IgD-negative memory B cell (primary cell): Measurements from ENCODE around the gene STK39. TPM values are rescaled to one million over a fixed set of nuclear protein-coding genes. Genes with fewer than 3 reads are reported as not detected.
A peak's percentile ranks its signal among the peaks of the same experiment; 100 is the strongest.

Experiments used
- H3K27ac Mint-ChIP-seq, 3 donors: one replicate each; pipeline ENCODE4 v1.8.0; 2020 to 2022; ENCODE audit warnings: mild to moderate bottlenecking in 3 of 3, mixed read lengths in 3 of 3, moderate library complexity in 1 of 3
- H3K27me3 Mint-ChIP-seq: one replicate; pipeline ENCODE4 v1.8.0; 2021; ENCODE audit warnings: mixed read lengths
- H3K36me3 Mint-ChIP-seq: one replicate; pipeline ENCODE4 v1.8.0; 2020; ENCODE audit warnings: mild to moderate bottlenecking, mixed read lengths
- H3K4me1 Mint-ChIP-seq, 3 donors: one replicate each; pipeline ENCODE4 v1.8.0; 2020 to 2022; ENCODE audit warnings: mixed read lengths in 3 of 3, mild to moderate bottlenecking in 1 of 3
- H3K4me3 Mint-ChIP-seq, 4 donors: one replicate each; pipeline ENCODE4 v1.8.0; 2020 to 2022; ENCODE audit warnings: mild to moderate bottlenecking in 4 of 4, mixed read lengths in 4 of 4, moderate library complexity in 3 of 4
- H3K9me3 Mint-ChIP-seq, 3 donors: one replicate each; pipeline ENCODE4 v1.8.0; 2020 to 2021; ENCODE audit warnings: mixed read lengths in 3 of 3, mild to moderate bottlenecking in 1 of 3
- polyA plus RNA-seq: library from polyadenylated mRNA; unstranded; fragments of 300-500 nt; fragmentation: Illumina TruSeq; gene quantifications from one replicate; pipeline ENCODE4 v1.2.3, GENCODE V29; 2021

The STK39 gene
- polyA plus RNA-seq, 1 donor from 2014 or later: 1.6 TPM

DNA sequence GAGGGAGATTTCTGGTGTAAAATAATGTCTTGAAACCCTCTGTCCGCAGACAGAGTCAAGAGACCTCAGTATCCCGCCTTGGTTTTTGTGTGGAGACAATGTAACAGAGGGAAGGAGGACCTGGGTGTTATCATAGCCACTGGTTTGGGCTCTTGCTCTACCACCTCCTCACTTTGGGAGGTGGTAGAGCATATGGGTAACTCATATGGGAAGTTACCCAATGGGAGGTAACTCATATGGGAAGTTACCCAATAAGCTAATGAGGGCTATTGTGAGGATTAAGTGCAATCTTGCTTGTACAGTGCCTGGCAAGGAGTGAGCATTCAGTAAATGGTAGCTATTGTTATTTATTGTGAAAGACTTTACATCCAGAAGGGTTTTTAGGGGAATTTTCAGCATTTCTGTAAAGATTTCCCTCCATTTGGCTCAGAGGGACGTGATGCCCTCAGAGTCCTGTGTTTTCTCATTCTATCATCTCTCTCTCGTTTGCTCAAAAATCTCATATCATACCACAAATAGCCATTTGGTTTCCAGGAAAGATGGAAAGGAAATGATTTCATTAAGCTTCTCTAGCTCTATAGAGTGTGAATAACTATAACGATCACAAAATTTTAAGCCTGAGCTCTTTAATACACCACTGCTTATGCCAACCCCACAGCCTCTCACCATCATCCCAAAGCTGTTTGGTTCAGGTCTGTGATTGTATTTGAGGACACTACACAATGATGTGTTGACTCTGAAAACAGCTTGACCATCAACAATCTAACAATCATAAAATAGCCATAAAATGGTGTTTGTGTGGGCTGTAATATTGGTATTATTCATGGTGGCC is 307.7 kb downstream of the STK39 start:
- Mint-ChIP-seq H3K27ac (no peak overlapping the region), H3K4me1 (no peaks in the 10 kb centered on the region), H3K36me3 (no peaks in the 10 kb centered on the region), H3K9me3 (peaks cover 0 to 5% (median 0%) of the 10 kb centered on the region in 3 donors), H3K4me3 (no peak overlapping the region), H3K27me3 (peaks cover 12% of the 10 kb centered on the region)

DNA sequence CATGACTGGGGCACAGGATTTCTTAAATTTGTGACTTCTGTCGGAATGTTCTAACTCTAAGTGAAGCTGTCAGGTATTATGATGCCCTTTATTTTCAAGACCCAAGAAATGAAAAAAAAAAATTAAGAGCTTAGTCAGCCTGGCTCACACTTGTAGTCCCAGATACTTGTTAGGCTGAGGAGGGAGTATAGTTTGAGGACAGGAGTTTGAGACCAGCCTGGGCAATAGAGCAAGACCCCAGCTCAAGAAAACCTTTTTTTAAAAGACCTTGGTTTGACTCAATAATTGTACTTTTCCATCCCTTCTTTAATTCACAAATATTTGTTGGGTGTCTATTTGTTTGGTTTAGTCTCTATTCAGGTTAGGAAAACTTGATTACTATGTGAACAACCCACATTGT is 310.0 kb downstream of the STK39 start:
- Mint-ChIP-seq H3K4me3 (no peak overlapping the region), H3K27ac (no peak overlapping the region), H3K36me3 (no peaks in the 10 kb centered on the region), H3K9me3 (peaks cover 0 to 5% (median 0%) of the 10 kb centered on the region in 3 donors), H3K4me1 (no peaks in the 10 kb centered on the region), H3K27me3 (peaks cover 12% of the 10 kb centered on the region)

GRCh38 chr2:167935803-167936110 is 311.6 kb downstream of the STK39 start:
- H3K4me1 Mint-ChIP-seq: no peaks in the 10 kb centered on the region
- no peak overlapping the region for H3K4me3 Mint-ChIP-seq

GRCh38 chr2:167933097-167933814 is 314.1 kb downstream of the STK39 start:
- peaks cover 0 to 3% (median 0%) of the 10 kb centered on the region in 3 donors for H3K9me3 Mint-ChIP-seq
- no peaks in the 10 kb centered on the region for H3K4me1 Mint-ChIP-seq
- H3K36me3 Mint-ChIP-seq: no peaks in the 10 kb centered on the region
- peaks cover 3% of the 10 kb centered on the region for H3K27me3 Mint-ChIP-seq
- H3K27ac Mint-ChIP-seq: no peak overlapping the region
- no peak overlapping the region for H3K4me3 Mint-ChIP-seq

More at GRCh38 chr2:167935803-167936110, 311.6 kb downstream of the STK39 start:
- peaks cover 12% of the 10 kb centered on the region for H3K27me3 Mint-ChIP-seq
- H3K27ac Mint-ChIP-seq: no peak overlapping the region
- no peaks in the 10 kb centered on the region for H3K36me3 Mint-ChIP-seq
- H3K9me3 Mint-ChIP-seq: peaks cover 0 to 3% (median 0%) of the 10 kb centered on the region in 3 donors

GRCh38 chr2:167932123-167932693 is 315.2 kb downstream of the STK39 start:
- H3K4me1 Mint-ChIP-seq: no peaks in the 10 kb centered on the region
- H3K27me3 Mint-ChIP-seq: peaks cover 2% of the 10 kb centered on the region
- H3K36me3 Mint-ChIP-seq: no peaks in the 10 kb centered on the region
- H3K9me3 Mint-ChIP-seq: peaks cover 0 to 3% (median 0%) of the 10 kb centered on the region in 3 donors
- H3K27ac Mint-ChIP-seq: no peak overlapping the region
- H3K4me3 Mint-ChIP-seq: no peak overlapping the region

GRCh38 chr2:167929484-167929883 is 317.9 kb downstream of the STK39 start:
- Mint-ChIP-seq H3K27ac (no peak overlapping the region), H3K9me3 (no peaks in the 10 kb centered on the region), H3K27me3 (peaks cover 2% of the 10 kb centered on the region), H3K4me3 (no peak overlapping the region), H3K4me1 (no peaks in the 10 kb centered on the region), H3K36me3 (no peaks in the 10 kb centered on the region)

DNA sequence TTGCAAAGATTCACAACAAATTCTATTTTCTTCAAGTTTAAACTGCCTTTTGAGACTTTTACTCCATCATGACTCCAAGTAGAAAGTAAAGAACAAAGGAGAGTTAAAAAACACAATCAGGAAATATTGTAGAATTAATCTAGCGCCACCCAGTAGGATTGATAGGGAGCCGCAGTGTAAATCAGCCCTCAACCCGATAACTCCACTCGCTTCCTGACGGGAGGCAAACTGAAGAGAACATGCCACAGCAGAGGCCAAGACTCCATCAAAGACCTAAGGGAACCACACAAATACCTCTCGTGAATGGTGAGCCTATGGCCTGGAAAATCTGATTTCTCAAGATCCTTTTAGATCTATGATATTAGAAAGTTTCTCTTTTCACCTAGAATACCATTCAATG is 319.0 kb downstream of the STK39 start:
- H3K27ac Mint-ChIP-seq: peak overlapping the region in 1 of 3 donors; percentile 42
- no peaks in the 10 kb centered on the region for H3K4me1 Mint-ChIP-seq
- H3K27me3 Mint-ChIP-seq: peaks cover 2% of the 10 kb centered on the region
- no peaks in the 10 kb centered on the region for H3K9me3 Mint-ChIP-seq
- H3K36me3 Mint-ChIP-seq: no peaks in the 10 kb centered on the region
- H3K4me3 Mint-ChIP-seq: no peak overlapping the region

DNA sequence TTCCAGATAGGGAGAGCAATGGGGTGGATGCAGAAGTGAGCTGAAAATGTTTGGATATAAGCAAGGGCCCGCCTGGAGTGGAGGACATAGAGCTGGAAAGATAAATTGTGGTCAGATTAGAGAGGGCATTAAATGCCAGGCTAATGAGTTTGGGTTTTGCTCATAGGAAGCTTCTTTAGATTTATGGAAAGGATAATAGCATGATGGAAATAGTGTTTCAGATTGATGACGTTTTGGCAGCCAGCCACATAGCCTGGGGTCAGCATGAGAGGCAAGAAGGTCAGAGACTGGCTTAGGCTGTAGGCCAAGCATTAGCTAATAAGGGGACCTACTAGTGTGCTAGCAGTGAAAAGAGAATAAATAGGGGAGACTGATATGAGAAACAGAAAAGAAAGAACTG is 321.6 kb downstream of the STK39 start:
- no peaks in the 10 kb centered on the region for H3K36me3 Mint-ChIP-seq
- H3K4me1 Mint-ChIP-seq: no peaks in the 10 kb centered on the region
- H3K27me3 Mint-ChIP-seq: peaks cover 2% of the 10 kb centered on the region
- no peak overlapping the region for H3K27ac Mint-ChIP-seq
- no peak overlapping the region for H3K4me3 Mint-ChIP-seq
- no peaks in the 10 kb centered on the region for H3K9me3 Mint-ChIP-seq

DNA sequence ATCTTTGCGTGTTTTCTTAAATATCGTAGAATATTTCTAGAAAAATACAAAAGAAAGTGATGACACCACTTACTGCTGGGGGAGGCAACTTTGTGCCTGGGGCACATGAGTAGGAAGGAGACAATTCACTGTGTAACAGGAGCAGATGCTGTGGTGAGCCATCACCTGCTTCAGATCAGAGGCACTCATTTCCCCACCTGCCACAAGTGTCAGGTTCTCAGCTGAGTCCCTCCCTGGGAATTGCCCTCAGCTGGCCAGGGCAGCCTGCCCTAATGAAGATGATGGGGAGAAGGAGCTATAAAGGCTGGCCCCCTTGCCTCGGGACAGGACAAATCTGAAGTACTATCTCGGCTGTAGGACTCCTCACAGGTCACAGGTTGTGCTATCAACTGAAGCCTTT is 322.8 kb downstream of the STK39 start:
- no peaks in the 10 kb centered on the region for H3K9me3 Mint-ChIP-seq
- H3K36me3 Mint-ChIP-seq: no peaks in the 10 kb centered on the region
- H3K4me1 Mint-ChIP-seq: no peaks in the 10 kb centered on the region
- no peak overlapping the region for H3K4me3 Mint-ChIP-seq
- H3K27ac Mint-ChIP-seq: no peak overlapping the region
- H3K27me3 Mint-ChIP-seq: peaks cover 2% of the 10 kb centered on the region

DNA sequence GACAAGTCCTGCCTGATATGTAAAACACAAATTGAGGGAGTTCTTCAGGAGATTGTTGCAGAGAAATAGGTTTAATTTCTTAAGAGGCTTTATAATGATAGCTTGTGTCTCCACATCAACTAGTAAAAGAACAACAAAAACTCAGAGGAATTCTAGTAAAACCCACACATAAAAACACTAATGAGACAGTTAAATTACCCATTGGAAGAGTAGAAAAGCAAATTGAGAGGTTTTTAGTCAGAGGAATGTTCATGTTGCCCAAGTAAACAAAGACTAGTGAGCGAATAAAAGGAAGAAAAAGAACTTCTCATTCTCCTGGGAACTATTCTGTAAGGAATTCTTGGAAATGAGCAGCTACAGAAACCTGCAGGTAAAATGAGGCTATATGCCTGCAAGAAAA is 330.6 kb downstream of the STK39 start:
- H3K27me3 Mint-ChIP-seq: peaks cover 4% of the 10 kb centered on the region
- H3K27ac Mint-ChIP-seq: no peak overlapping the region
- H3K4me1 Mint-ChIP-seq: no peaks in the 10 kb centered on the region
- peaks cover 2% of the 10 kb centered on the region for H3K36me3 Mint-ChIP-seq
- no peaks in the 10 kb centered on the region for H3K9me3 Mint-ChIP-seq
- no peak overlapping the region for H3K4me3 Mint-ChIP-seq

- H3K27me3 Mint-ChIP-seq: peaks cover 7% of the 10 kb centered on the region
- no peak overlapping the region for H3K4me3 Mint-ChIP-seq
- H3K4me1 Mint-ChIP-seq: no peaks in the 10 kb centered on the region
- H3K36me3 Mint-ChIP-seq: peaks cover 2% of the 10 kb centered on the region
- H3K9me3 Mint-ChIP-seq: no peaks in the 10 kb centered on the region
- H3K27ac Mint-ChIP-seq: no peak overlapping the region
These were observed 332.4 kb downstream of the STK39 start for GRCh38 chr2:167914969-167915368.

GRCh38 chr2:167908786-167909185 is 338.6 kb downstream of the STK39 start:
- Mint-ChIP-seq H3K4me3 (no peak overlapping the region), H3K36me3 (no peaks in the 10 kb centered on the region), H3K9me3 (no peaks in the 10 kb centered on the region), H3K27me3 (peaks cover 3% of the 10 kb centered on the region), H3K27ac (no peak overlapping the region), H3K4me1 (peaks cover 4 to 7% (median 5%) of the 10 kb centered on the region in 3 donors)

DNA sequence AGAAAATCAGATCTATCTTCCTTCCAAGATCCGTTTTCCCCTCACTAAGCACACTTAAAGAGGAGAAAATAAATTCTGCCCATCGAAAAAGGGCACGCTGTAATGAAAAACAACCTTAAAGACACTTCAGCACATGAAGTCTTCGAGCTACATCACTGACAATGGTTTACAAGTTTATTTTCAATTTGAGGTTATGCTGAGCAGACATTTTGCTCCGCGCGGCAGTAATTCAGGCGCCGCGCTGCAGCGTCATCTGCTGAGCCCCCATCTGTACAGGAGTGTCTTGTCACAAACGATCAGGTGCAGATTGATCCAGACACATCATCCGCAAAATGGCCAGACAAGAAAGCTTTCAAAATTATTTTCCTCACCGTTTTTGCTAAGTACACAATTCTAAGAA is 341.7 kb downstream of the STK39 start:
- Mint-ChIP-seq H3K4me3 (no peak overlapping the region), H3K27ac (no peak overlapping the region), H3K27me3 (peaks cover 3% of the 10 kb centered on the region), H3K9me3 (no peaks in the 10 kb centered on the region), H3K36me3 (no peaks in the 10 kb centered on the region), H3K4me1 (peaks cover 4 to 7% (median 5%) of the 10 kb centered on the region in 3 donors)
